Neuron (in vitro differentiated cells): ENCODE measurements around the gene PPIE.

ENCODE experiments used
- H2AFZ ChIP-seq: one replicate; pipeline ENCODE4 v1.6.1; 2013; ENCODE audit warnings: low read depth, mild to moderate bottlenecking, inconsistent platforms, low read length, moderate library complexity
- H3K27me3 ChIP-seq: one replicate; pipeline ENCODE4 v1.6.1; 2013; ENCODE audit warnings: low read length; ENCODE audit not compliant: insufficient read depth
- H3K36me3 ChIP-seq: one replicate; pipeline ENCODE4 v1.6.1; 2013; ENCODE audit warnings: low read length; ENCODE audit not compliant: insufficient read depth
- H3K4me1 ChIP-seq: one replicate; pipeline ENCODE4 v1.6.1; 2013; ENCODE audit warnings: low read length; ENCODE audit not compliant: insufficient read depth
- H3K4me3 ChIP-seq: 2 replicates; pipeline ENCODE4 v1.5.1; 2013; ENCODE audit warnings: mild to moderate bottlenecking, low read length, moderate library complexity
- H3K9me3 ChIP-seq: one replicate; pipeline ENCODE4 v1.6.1; 2013; ENCODE audit warnings: low read length

Gene PPIE

DNA sequence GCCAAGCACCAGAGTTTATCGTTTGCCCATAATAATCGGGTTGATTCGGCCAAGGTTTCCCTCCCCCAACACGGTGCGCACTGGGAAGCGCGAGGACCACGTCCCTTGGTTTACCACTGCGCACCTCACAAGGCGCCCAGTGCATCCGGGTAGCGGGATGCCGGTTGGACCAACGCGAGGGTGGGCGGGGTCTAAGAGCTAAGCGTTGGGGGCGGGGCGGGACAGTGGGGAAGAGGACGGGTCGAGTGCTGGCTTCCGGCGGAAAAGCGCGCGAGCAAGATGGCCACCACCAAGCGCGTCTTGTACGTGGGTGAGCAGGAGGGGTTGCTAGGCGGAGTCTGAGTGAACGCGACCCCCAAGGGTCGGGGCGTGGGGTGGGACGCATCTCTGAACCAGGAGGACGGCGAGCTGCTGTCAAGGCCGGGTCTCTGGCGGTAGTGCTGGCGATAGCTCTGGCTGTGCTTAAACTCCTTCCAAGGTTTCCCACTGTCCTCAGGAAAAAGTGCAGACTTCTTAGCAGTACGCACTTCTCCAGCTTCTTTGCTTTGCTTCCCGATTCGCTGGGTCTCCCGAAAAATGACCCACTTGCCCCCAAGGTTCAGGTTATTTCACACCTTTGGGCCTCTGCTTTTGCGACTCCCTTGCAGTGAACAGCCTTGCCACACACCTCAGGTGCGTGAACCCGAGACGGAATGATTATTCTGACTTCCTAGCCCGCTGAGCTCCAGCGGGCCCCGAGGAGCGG lies at the start of gene PPIE:
TSS of gene PPIE (plus strand) at position 261 of the 745 bp plus-strand sequence. CDS start at position 280, 19 bp downstream.
- Histone ChIP-seq H3K9me3 (no peaks in the 10 kb centered on the region), H3K27me3 (peaks cover 6% of the 10 kb centered on the region), H3K4me3 (peak within 1 kb of the TSS; percentile 78), H2AFZ (peak within 1 kb of the TSS; percentile 53), H3K36me3 (peaks cover 36% of the 10 kb centered on the region), H3K4me1 (peaks cover 17% of the 10 kb centered on the region)

DNA sequence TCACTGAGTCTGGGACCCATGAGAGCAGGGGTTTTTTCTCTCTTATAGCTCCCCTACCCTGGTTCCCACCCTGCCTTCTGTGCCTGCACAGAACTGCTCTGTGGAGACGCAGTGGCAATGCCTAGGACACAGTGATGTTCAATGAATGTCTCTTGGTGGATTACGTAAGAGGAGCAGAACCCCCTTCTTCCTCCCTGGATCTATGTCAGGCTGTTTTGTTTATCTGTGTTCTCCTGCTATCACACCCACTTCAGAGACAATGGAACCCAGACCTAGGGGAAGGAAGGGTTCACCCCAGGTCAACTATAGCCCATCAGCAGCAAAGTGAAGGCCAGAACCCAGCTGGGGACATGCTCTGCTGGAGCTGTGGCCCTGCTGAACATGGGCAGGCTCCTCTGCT lies 49.5 kb upstream of the PPIE start:
- Histone ChIP-seq H2AFZ (no peak overlapping the region), H3K27me3 (peaks cover 32% of the 10 kb centered on the region), H3K9me3 (no peaks in the 10 kb centered on the region), H3K36me3 (no peaks in the 10 kb centered on the region), H3K4me3 (no peak overlapping the region), H3K4me1 (peaks cover 30% of the 10 kb centered on the region)

DNA sequence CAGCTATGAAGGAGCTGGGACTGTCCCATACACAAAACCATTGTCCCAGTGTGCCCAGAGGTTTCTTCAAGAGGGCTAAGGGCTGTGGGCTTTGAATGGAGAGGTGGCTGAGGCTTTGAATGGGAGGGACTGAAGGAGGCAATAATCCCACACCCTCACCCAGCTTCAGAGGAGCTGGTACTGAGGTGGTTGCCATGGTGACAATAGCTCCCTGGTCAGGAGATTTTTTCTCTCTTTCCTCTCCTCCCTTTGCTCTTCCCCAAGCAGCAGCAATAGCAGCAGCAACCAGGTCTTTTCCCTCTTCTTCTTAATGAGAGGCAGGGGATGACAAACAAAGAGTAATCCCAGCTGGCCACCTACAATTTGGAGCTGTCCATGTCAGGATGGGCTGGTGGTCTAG lies 49.0 kb upstream of the PPIE start:
- no peak overlapping the region for H3K4me3 ChIP-seq
- H3K36me3 ChIP-seq: no peaks in the 10 kb centered on the region
- H3K27me3 ChIP-seq: peaks cover 35% of the 10 kb centered on the region

DNA sequence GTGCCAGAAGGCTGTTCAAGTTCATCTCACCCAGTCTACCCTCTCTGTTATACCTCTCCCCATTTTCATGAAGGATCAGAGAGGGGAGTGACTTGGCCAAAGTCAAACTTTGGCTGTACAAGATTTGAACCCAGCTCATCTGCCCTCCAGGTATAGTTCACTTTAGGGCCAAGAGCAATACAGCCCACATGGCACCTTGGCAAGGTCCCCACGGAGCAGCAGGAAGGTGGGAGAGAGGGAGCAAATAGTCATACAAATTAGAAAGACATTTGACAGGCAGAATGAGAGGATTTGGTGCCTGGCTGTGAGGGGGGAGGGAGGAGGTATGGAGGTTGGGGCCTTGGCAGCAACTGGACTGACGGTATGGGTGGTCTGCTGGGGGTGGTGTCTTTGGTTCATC lies 48.5 kb upstream of the PPIE start:
- Histone ChIP-seq H2AFZ (no peak overlapping the region), H3K4me3 (no peak overlapping the region), H3K4me1 (peaks cover 30% of the 10 kb centered on the region), H3K36me3 (no peaks in the 10 kb centered on the region), H3K27me3 (peaks cover 35% of the 10 kb centered on the region), H3K9me3 (no peaks in the 10 kb centered on the region)

More for the DNA sequence above, 49.0 kb upstream of the PPIE start:
- Histone ChIP-seq H2AFZ (no peak overlapping the region), H3K9me3 (no peaks in the 10 kb centered on the region), H3K4me1 (peaks cover 30% of the 10 kb centered on the region)

DNA sequence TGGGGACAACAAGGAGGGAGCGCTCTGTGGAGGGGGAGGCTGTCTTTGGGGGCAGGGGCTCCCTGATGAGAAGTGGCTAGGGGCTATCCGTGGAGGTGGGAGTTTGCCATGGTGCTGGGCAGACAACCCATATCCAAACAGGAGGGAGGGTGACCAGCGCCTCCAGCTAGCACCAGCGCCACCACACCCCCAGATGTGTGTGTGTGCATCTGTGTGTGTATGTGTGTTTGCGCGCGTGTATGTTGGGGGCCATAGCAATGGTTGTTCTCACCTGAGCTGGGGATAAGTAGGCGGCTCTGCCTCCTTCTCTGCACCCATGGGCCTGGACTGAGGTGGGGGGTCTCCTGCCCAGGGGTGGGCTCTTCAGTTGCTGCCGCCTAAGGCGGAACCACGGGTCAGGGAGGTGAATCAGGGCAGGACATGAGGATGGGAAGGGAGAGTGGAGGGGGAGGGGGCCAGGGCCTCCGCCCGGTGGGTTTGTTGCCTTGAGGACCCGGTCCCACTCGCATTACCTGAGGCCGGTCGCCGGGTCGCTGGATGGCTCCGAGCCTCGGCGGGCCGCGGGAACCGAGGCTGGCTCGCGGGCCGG lies 47.8 kb upstream of the PPIE start:
- Histone ChIP-seq H3K9me3 (no peaks in the 10 kb centered on the region), H2AFZ (peak overlapping the region; percentile 68), H3K4me3 (peak overlapping the region; percentile 47), H3K4me1 (peaks cover 30% of the 10 kb centered on the region), H3K36me3 (no peaks in the 10 kb centered on the region), H3K27me3 (peaks cover 35% of the 10 kb centered on the region)

DNA sequence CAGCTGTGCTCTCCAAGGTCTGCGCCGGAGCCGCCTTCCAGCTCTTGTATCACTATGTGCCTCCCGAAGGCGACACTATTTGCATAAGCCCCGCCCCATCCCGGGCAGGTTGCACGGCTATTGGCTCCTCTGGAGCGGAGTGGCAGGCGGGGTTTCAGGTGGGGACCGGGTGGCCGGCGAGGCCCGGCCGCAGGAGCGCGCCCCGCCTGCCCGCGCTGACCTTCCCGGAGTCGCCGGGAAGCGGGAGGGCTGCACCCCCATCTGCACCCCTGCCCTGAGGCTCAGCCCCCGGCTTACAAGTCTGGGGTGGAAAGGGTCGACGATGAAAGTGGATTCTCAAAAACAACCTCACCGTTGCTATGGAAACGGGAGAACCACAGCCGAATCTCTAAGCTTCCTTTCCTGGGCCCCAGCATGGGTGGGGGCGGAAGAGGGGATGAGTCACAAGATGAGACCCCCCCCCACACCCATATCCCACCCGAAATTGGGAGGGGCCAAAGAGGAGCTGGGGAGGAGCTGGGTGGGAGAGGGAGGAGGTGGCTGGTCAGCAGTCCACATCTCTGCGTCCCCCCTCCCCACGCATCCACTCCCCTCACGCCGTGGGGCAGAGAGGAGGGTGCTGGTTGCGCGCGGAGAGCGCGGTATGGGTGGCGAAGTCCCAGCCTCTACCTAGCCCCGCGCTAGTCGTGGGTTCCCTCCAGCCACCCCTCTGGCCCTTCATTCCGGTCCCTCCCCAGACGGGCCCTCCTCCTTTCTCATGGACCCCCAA lies 47.1 kb upstream of the PPIE start, which contains the start of gene HPCAL4:
TSS of gene HPCAL4 (minus strand) at position 51 of the 769 bp plus-strand sequence. CDS start 6,830 bp downstream, outside the sequence.
- Histone ChIP-seq H3K36me3 (no peaks in the 10 kb centered on the region), H3K4me1 (peaks cover 30% of the 10 kb centered on the region), H3K27me3 (peaks cover 35% of the 10 kb centered on the region), H2AFZ (peak within 1 kb of the TSS; percentile 68), H3K9me3 (no peaks in the 10 kb centered on the region), H3K4me3 (peak within 1 kb of the TSS; percentile 47)

DNA sequence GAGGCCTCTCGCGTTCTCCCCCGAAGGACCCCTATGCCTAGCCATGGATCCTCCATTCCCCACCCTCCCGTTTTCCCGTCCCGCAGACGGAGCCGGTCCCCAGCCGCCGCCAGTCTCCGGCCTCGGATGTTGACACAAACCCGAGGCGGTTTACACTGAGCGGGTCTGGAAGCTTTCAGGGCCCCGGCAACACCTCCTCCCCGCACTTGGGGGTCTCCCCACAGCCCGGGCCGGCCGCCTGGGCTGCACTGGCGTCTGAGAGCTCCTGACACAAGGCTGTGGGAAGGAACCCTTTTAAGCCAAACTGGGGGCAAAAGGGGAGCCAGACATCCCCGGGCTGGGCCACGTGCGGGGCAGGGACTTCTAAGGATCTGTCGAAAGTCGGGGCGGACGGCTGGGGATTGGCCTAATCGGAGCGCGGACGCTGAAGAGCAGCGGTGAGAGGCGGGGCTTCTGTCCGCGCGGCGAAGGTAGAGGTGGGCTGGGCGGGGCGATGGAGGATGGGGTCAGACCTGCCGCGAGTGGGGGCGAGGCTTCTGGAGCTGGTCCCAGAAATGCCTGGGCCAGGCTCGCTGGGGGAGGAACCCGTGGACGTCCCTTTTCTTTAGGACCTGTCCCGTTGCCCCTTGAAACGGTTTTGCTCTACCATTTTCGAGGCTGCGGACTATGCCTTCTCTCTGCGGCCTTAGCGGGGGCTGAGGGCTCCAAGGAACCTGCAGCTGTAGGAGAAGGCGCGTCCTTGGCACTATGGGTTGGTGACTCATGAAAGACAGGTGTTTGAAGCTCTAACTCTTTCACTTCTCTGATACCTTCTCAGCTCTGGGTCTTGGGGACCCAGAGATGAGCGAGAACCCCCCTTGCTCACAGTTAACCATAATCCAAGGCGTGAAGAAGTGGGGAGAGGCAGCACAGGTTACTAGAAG lies 46.3 kb upstream of the PPIE start:
- Histone ChIP-seq H3K4me3 (peak overlapping the region; percentile 47), H3K9me3 (no peaks in the 10 kb centered on the region), H2AFZ (peak overlapping the region; percentile 68), H3K4me1 (peaks cover 30% of the 10 kb centered on the region), H3K36me3 (no peaks in the 10 kb centered on the region), H3K27me3 (peaks cover 29% of the 10 kb centered on the region)

DNA sequence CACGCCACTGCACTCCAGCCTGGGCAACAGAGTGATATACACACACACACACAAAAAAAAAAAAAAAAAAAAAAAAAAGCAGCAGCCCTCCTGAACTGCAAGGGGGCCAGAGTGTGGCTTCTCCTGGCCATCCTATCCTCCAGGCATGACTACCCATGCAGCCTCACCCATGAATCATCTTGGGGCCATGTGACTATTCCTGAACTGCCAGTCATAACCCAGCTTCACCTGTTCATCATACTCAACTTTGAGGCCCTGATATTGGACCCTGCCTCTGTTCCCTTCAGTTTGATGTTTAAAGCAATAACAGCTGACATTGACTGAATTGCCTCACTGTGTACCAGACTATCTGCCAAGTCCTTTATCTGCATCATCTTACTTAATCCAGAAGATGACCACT lies 44.7 kb upstream of the PPIE start:
- no peaks in the 10 kb centered on the region for H3K36me3 ChIP-seq
- no peak overlapping the region for H2AFZ ChIP-seq
- no peaks in the 10 kb centered on the region for H3K9me3 ChIP-seq
- H3K27me3 ChIP-seq: peaks cover 21% of the 10 kb centered on the region
- peaks cover 30% of the 10 kb centered on the region for H3K4me1 ChIP-seq
- H3K4me3 ChIP-seq: no peak overlapping the region

DNA sequence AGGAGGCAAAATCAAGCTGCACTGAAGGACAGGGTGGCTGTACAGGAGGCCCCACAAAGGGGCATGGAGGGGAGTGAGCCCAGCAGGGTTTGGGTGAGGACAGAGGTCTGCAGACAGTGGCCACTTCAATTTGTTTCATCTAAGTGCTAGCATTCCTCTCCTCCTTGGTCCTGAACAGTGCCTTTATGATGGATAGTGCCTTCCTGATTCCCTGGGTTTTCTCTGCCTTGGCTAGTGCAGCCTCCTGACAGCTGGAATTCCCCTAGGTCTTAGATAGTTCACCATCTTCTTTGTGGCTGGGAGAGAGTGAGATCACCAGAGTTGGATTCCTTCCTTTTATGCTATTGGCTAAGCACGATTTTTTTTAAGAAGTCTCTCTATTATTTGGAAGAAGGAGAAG lies 43.7 kb upstream of the PPIE start:
- H2AFZ ChIP-seq: no peak overlapping the region
- no peaks in the 10 kb centered on the region for H3K36me3 ChIP-seq
- H3K27me3 ChIP-seq: peaks cover 22% of the 10 kb centered on the region
- no peaks in the 10 kb centered on the region for H3K9me3 ChIP-seq
- H3K4me3 ChIP-seq: no peak overlapping the region
- H3K4me1 ChIP-seq: peaks cover 20% of the 10 kb centered on the region

DNA sequence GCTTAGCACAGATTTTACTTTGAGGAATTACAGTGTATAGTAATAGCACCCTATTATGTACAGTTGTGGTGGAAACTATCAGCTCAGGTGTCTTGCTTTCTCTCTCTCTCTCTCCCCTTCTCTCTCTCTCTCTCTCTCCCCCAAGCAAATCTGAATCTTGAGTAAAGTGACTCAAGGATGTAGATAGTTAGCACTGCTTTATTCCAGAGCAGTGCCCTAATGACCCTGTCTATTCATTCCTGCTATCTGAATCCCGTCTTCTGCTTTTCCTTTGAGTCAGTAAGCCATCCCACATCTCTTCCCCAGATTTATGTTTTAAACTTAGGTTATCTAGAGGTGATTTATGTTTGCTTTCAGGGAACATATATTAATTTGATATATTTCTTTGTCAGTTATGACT lies 42.2 kb upstream of the PPIE start:
- H3K27me3 ChIP-seq: peaks cover 19% of the 10 kb centered on the region
- H3K9me3 ChIP-seq: no peaks in the 10 kb centered on the region
- no peak overlapping the region for H3K4me3 ChIP-seq
- peaks cover 15% of the 10 kb centered on the region for H3K4me1 ChIP-seq
- no peak overlapping the region for H2AFZ ChIP-seq
- H3K36me3 ChIP-seq: no peaks in the 10 kb centered on the region

DNA sequence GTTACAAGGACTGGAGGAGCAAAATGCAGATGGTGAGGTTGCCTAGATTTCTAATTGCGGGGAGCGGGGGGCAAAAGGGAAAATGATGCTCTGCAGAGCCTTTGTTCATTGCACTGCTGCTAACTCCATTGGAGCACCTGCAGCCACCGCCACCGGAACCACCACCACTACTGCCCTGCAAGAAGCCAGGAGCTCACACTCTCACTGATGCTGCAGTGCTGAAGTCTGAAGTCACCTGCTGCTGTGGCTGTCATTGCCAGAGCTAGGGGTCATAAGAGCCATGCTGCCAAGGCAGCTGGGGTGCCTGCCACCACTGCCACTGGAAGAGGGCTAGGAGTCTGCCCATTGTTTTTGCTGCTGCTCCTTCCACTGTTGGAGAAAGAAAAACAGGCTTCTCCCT lies 40.1 kb upstream of the PPIE start:
- Histone ChIP-seq H3K4me3 (no peak overlapping the region), H3K4me1 (peaks cover 14% of the 10 kb centered on the region), H2AFZ (no peak overlapping the region), H3K36me3 (no peaks in the 10 kb centered on the region), H3K9me3 (no peaks in the 10 kb centered on the region), H3K27me3 (peaks cover 8% of the 10 kb centered on the region)

DNA sequence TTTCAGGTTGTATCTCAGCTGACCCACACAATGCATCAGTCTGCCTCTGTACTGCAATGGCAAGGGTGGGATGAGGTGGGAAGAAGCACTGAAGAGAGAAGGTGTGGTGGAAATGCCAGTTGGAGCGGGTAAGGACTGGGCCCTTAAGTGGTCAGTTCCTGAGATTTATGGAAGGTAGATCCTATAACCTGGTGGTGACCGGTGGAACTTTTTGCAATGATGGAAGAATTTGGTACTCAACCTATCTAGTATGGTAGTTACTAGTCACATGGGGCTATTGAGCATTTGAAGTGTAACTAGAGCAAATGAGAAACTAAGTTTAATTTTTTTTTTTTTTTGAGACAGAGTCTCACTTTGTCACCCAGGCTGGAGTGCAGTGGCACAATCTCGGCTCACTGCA lies 39.3 kb upstream of the PPIE start:
- Histone ChIP-seq H3K36me3 (no peaks in the 10 kb centered on the region), H2AFZ (no peak overlapping the region), H3K4me1 (peaks cover 14% of the 10 kb centered on the region), H3K9me3 (no peaks in the 10 kb centered on the region), H3K27me3 (peaks cover 4% of the 10 kb centered on the region), H3K4me3 (no peak overlapping the region)
